DOHH2 (cell line): Measurements from ENCODE around the gene IFI16.
"Not testable (repeated sequence)": the region's sequence is repeated elsewhere in the genome, so short reads cannot be mapped to it uniquely, and the experiment has no call there.

Experiments used
- H3F3A ChIP-seq: fragments of 200-600 bp; sonication (generic), shearing (Covaris generic); 2 replicates; pipeline ENCODE4 v1.6.0; 2016; ENCODE audit warnings: antibody characterized with exemption, mild to moderate bottlenecking; ENCODE audit not compliant: control insufficient read depth, insufficient read depth
- H3K27ac ChIP-seq: fragments of 200-600 bp; sonication (generic); 2 replicates; pipeline ENCODE4 v1.5.1; 2014; ENCODE audit warnings: low read depth, mild to moderate bottlenecking, low read length, moderate library complexity
- H3K27me3 ChIP-seq: fragments of 200-600 bp; sonication (generic); 2 replicates; pipeline ENCODE4 v1.6.1; 2014; ENCODE audit warnings: mild to moderate bottlenecking, low read length, mixed read lengths; ENCODE audit not compliant: control insufficient read depth
- H3K36me3 ChIP-seq: fragments of 200-600 bp; sonication (generic); 2 replicates; pipeline ENCODE4 v1.6.1; 2014; ENCODE audit warnings: mild to moderate bottlenecking, low read length, moderate library complexity, mixed read lengths; ENCODE audit not compliant: control insufficient read depth
- H3K4me1 ChIP-seq: fragments of 200-600 bp; sonication (generic); 2 replicates; pipeline ENCODE4 v1.6.1; 2014; ENCODE audit warnings: mild to moderate bottlenecking, low read length, mixed read lengths; ENCODE audit not compliant: control insufficient read depth
- H3K4me2 ChIP-seq: fragments of 200-600 bp; sonication (generic); 2 replicates; pipeline ENCODE4 v1.6.0; 2014; ENCODE audit warnings: mild to moderate bottlenecking, low read length, moderate library complexity
- H3K4me3 ChIP-seq: fragments of 200-600 bp; sonication (generic); 2 replicates; pipeline ENCODE4 v1.5.1; 2014; ENCODE audit warnings: mild to moderate bottlenecking, low read length, mixed read lengths
- H3K79me2 ChIP-seq: fragments of 200-600 bp; sonication (generic); 2 replicates; pipeline ENCODE4 v1.6.1; 2014; ENCODE audit warnings: mild to moderate bottlenecking, low read length, mixed read lengths; ENCODE audit not compliant: control insufficient read depth
- H3K9me2 ChIP-seq: fragments of 200-600 bp; sonication (generic); replicated peaks from 2 replicates; pipeline ENCODE4 v1.6.1; 2014; ENCODE audit warnings: mild to moderate bottlenecking, low read length, mixed read lengths; ENCODE audit not compliant: control insufficient read depth
- H3K9me3 ChIP-seq: fragments of 200-600 bp; sonication (generic); 2 replicates; pipeline ENCODE4 v1.6.1; 2014; ENCODE audit warnings: antibody characterized with exemption, low read length, mixed read lengths; ENCODE audit not compliant: control insufficient read depth, insufficient read depth
- H4K20me1 ChIP-seq: fragments of 200-600 bp; sonication (generic); 2 replicates; pipeline ENCODE4 v1.6.0; 2014; ENCODE audit warnings: low read depth, mild to moderate bottlenecking, antibody characterized with exemption, low read length, moderate library complexity; ENCODE audit not compliant: control insufficient read depth, insufficient read depth
- CTCF ChIP-seq: fragments of 200-600 bp; sonication (generic); IDR thresholded peaks from one replicate; pipeline ENCODE4 v1.5.1; 2014; ENCODE audit warnings: antibody characterized with exemption, mild to moderate bottlenecking, low read depth, low read length; ENCODE audit not compliant: poor library complexity, severe bottlenecking
- EZH2phosphoT487 ChIP-seq: fragments of 200-600 bp; sonication (generic); IDR thresholded peaks from 2 replicates; pipeline ENCODE4 v1.6.1; 2017; ENCODE audit warnings: borderline replicate concordance, mild to moderate bottlenecking, antibody characterized with exemption, low read length, moderate library complexity, mixed read lengths

Gene IFI16

DNA sequence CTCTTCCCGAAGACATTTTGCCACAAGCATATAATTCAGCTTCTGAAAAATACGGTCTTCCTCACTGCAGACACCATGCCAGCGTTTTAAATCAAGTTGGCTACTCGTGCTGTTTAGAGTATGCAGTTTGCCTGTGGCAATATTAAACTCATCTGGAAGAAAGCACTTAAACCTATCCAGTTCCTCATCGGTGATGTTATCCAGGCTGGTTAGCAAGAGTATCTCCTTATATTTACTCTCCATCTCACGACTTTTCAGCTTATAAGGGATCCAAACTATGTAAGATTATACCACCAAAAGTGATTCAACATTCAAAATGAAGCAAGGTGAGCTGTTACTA lies 9.7 kb upstream of the IFI16 start:
- no peak overlapping the region for H3K4me2 ChIP-seq
- H3K4me3 ChIP-seq = no peak overlapping the region
- no peaks in the 10 kb centered on the region for H3K36me3 ChIP-seq
- no peaks in the 10 kb centered on the region for H4K20me1 ChIP-seq
- peaks cover 20% of the 10 kb centered on the region for H3K4me1 ChIP-seq
- no peak overlapping the region for H3K27ac ChIP-seq
- H3K79me2 ChIP-seq = no peaks in the 10 kb centered on the region
- H3K9me3 ChIP-seq = no peaks in the 10 kb centered on the region
- H3K27me3 ChIP-seq = no peaks in the 10 kb centered on the region
- no peaks in the 10 kb centered on the region for H3K9me2 ChIP-seq
- no peaks in the 10 kb centered on the region for H3F3A ChIP-seq
- TF ChIP-seq CTCF (no peak), EZH2phosphoT487 (no peak)

DNA sequence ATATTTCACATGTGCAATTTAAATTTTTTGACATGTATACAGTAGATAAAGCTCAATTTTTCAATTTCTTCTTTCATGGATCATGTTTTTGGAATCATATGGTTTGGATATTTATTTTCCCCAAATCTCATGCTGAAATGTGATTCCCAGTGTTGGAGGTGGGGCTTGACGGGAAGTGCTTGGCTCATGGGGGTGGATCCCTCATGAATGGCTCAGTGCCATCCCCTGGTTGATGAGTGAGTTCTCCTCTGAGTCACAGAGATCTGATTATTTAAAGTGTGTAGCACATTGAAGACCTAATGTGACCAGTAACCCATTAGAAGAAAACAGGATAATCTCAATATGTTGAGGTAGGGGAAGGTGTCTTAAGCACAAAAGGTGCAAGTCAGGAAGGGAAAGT lies 9.1 kb upstream of the IFI16 start:
- Histone ChIP-seq H3K36me3 (no peaks in the 10 kb centered on the region), H3K27me3 (no peaks in the 10 kb centered on the region), H3K27ac (no peak overlapping the region), H3K4me2 (no peak overlapping the region), H4K20me1 (no peaks in the 10 kb centered on the region), H3K9me2 (no peaks in the 10 kb centered on the region), H3K9me3 (no peaks in the 10 kb centered on the region), H3K79me2 (no peaks in the 10 kb centered on the region), H3F3A (0 out of 2 replicates have a peak, but pooled peaks cover 2% of the 10 kb centered on the region), H3K4me1 (peaks cover 26% of the 10 kb centered on the region), H3K4me3 (no peak overlapping the region)
- TF ChIP-seq CTCF (no peak), EZH2phosphoT487 (no peak)

- Histone ChIP-seq H3K4me3 (peak overlapping the region; percentile 50), H3K27me3 (no peaks in the 10 kb centered on the region), H3K4me1 (peaks cover 58% of the 10 kb centered on the region), H3K4me2 (peak overlapping the region; percentile 63), H3K27ac (peak overlapping the region; percentile 25; the same call in 1 of the 2 replicates), H3K9me2 (no peaks in the 10 kb centered on the region), H3K79me2 (peaks cover 18% of the 10 kb centered on the region), H3K36me3 (peaks cover 4% of the 10 kb centered on the region), H3K9me3 (no peaks in the 10 kb centered on the region), H4K20me1 (no peaks in the 10 kb centered on the region), H3F3A (peaks cover 10% of the 10 kb centered on the region)
- no peak for TF ChIP-seq EZH2phosphoT487
- no peak for TF ChIP-seq CTCF
Measured at GRCh38 chr1:159005161-159005560, 4.5 kb upstream of the IFI16 start.

- Histone ChIP-seq H3K27me3 (no peaks in the 10 kb centered on the region), H3K4me2 (peak overlapping the region; percentile 63), H4K20me1 (no peaks in the 10 kb centered on the region), H3K4me3 (peak overlapping the region; percentile 50), H3K9me3 (no peaks in the 10 kb centered on the region), H3F3A (peaks cover 10% of the 10 kb centered on the region), H3K4me1 (peaks cover 55% of the 10 kb centered on the region), H3K79me2 (peaks cover 24% of the 10 kb centered on the region), H3K9me2 (no peaks in the 10 kb centered on the region), H3K27ac (peak overlapping the region; percentile 25; the same call in 1 of the 2 replicates), H3K36me3 (peaks cover 9% of the 10 kb centered on the region)
- TF ChIP-seq EZH2phosphoT487 (no peak), CTCF (no peak)
Measured at GRCh38 chr1:159005676-159006075, 4.0 kb upstream of the IFI16 start.

DNA sequence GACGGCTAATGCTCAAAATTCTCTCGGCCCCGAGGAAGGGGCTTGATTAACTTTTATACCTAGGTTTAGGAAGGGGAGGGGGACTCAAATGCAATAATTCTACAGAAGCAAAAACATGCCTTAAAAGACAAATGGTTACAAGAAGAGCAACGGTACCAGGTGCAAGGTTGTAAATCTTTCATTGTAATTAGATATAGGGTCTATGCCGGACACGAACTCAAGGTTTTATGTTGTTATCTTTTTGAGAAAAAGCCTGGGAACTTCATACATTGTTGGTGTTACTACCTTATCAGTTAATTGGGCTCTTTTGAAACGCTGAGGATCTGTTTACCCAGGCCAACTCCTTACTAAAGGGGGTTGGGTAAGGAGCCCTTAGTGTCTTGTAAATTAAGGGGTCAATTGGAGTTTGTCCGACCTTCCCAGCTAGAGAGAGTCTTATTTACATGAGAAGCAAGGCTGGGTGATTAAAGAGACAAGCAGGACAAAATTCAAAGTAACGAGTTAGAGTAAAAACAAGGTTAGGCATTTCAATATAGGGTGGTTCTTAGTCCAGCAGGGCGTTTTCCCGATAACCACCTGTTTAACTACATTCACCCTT lies 3.4 kb upstream of the IFI16 start:
- Histone ChIP-seq H3F3A (peaks cover 10% of the 10 kb centered on the region), H3K36me3 (peaks cover 16% of the 10 kb centered on the region), H3K27ac (peak overlapping the region; percentile 25; the same call in 1 of the 2 replicates), H3K4me1 (peaks cover 51% of the 10 kb centered on the region), H3K79me2 (peaks cover 30% of the 10 kb centered on the region), H3K4me3 (peak overlapping the region; percentile 50), H3K4me2 (peak overlapping the region; percentile 63)
- not testable (repeated sequence) for H3K9me2 ChIP-seq, H3K27me3 ChIP-seq, H4K20me1 ChIP-seq, H3K9me3 ChIP-seq
